Measurements from ENCODE around the gene DAB1.

DNA sequence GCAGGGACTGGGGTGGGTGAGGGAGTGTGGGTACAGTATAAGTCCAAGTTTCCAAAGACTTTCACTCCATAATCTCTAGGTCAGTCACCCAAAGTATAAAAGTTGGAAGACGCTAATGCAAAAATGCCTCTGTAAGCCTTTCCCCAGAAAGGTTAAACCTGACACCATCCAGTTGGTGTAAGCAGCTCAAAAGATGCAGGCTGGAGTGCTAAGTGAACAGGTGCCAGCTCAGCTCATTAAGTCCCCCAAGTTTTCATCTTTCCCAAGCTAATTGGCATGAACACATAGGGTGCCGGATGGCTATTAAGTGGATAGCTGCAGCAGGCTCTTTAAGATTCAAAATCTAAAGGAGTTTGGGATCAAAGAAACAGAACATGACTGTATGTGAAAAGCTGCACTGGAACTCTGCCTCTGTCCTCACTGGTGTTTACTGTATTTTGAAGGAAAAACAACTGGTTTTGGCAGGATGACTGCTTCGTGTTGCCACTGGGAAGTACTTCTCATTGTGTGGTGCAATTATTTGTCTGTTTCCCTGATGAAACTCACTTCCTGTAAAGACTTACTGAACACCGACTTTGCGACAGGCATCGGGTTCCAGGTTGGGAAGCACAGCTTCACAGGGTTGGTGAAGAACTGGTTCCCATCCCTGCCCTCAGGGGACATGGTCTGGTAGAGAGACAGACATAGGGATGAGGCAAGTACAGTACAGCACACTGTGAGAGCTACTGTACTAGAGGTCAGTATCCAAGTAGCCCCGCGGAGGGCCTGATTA lies 152.7 kb downstream of the DAB1 start:
- TF ChIP-seq POLR2A (IDR thresholded peaks at IDR 0.05): no peak
- TF ChIP-seq, protein P1, sequence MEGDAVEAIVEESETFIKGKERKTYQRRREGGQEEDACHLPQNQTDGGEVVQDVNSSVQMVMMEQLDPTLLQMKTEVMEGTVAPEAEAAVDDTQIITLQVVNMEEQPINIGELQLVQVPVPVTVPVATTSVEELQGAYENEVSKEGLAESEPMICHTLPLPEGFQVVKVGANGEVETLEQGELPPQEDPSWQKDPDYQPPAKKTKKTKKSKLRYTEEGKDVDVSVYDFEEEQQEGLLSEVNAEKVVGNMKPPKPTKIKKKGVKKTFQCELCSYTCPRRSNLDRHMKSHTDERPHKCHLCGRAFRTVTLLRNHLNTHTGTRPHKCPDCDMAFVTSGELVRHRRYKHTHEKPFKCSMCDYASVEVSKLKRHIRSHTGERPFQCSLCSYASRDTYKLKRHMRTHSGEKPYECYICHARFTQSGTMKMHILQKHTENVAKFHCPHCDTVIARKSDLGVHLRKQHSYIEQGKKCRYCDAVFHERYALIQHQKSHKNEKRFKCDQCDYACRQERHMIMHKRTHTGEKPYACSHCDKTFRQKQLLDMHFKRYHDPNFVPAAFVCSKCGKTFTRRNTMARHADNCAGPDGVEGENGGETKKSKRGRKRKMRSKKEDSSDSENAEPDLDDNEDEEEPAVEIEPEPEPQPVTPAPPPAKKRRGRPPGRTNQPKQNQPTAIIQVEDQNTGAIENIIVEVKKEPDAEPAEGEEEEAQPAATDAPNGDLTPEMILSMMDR (IDR thresholded peaks at IDR 0.05 in 4 of 5, conservative IDR thresholded peaks at IDR 0.05 in 1 of 5): no peak
